Measurements from ENCODE around the gene CEP44.

DNA sequence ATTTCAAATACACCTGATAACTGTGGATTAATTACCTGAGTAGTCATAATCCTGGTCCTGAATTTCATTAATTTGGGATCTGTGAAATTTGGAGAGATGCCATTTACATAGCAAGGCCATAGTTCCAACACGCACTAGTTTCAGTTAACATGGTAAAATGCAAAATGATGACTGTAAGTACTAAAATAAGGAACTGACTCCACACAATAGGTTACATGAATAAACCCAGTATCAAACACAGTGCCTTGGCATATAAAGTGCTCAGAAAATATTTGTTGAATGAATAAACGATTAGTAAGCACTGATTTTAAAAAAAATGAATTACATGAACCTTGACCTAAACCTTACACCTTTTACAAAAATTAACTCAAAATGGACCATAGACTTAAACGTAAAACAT, 9.3 kb upstream of the CEP44 start:
- TF ChIP-seq POLR2A (IDR thresholded peaks at IDR 0.05; ENCODE audit: low read length) (peak; percentile 10), GATA1 (IDR thresholded peaks at IDR 0.05; ENCODE audit: low read depth, low read length) (no peak)

Measured in erythroblast (primary cell).